HG03066 (cell line): ENCODE results near the gene GATB.

ENCODE experiments used
- ATAC-seq: cut with Tn5 transposase; IDR thresholded peaks from one replicate; pipeline ENCODE4 v1.9.1; 2021; ENCODE audit warnings: low read depth; ENCODE audit not compliant: unreplicated experiment

GATB gene

DNA sequence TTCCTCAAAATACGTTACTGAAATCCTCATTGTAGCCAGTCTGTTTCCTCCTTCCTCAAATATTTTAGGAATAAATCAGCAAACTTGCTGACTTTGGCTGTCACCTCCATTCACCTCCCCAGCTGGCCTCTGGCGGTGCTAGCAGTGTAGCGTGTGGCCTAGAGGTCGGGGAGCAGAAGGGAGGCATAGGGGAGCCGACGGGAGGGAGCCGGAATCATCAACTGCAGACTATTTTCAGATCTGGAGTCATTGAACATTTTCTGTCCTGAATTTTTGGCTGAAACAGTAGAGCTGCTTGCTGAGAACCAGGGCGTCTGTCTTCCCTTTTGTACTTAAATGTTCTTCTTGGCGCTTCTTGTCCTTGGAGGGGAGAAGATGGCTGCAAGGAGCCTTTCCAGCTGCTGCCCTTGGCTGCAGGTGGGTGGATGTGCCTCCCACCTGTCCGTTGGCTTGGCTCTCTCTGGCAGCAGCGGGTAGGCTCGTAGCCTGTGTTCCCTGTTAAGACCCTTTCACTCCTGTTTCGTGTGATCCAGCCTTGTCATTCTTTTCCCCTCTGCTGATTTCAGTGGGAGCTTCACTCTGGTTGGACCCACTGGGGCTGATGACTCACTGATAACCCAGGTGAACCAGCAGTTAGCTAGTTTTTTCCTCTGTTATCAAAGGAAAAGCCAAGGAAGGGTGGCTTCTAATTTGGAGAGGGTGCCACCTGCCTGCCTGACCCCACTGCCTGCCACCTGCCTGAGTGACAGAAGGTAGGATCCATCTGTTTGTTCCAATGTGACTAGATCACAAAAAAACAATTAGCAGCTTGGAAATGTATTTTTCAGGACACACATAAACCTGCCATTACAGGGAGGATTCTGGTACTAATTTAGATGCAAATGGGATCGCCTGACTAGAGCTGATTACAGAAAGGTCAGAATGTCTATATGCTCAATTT, 135.9 kb downstream of the GATB start:
- ATAC-seq: no peak
